Mesothelial cell of epicardium (in vitro differentiated cells): ENCODE measurements around the gene TTLL11. TPM values are rescaled to one million over a fixed set of nuclear protein-coding genes. Genes with fewer than 3 reads are reported as not detected.

Experiments
- DNase-seq, 2 experiments: peaks; one replicate each; pipeline ENCODE4 v3.0.0; 2021; ENCODE audit warnings: low spot score in 2 of 2; ENCODE audit not compliant: unreplicated experiment in 2 of 2
- H3K27ac Mint-ChIP-seq: 2 replicates; pipeline ENCODE4 v1.8.0; 2021; ENCODE audit warnings: mixed read lengths
- H3K27me3 Mint-ChIP-seq: 2 replicates; pipeline ENCODE4 v1.8.0; 2021; ENCODE audit warnings: low read depth, mixed read lengths
- H3K36me3 Mint-ChIP-seq: 2 replicates; pipeline ENCODE4 v1.8.0; 2021; ENCODE audit warnings: mixed read lengths
- H3K4me1 Mint-ChIP-seq: 2 replicates; pipeline ENCODE4 v1.8.0; 2021; ENCODE audit warnings: mixed read lengths
- H3K4me3 Mint-ChIP-seq: 2 replicates; pipeline ENCODE4 v1.8.0; 2021; ENCODE audit warnings: mild to moderate bottlenecking, moderate library complexity, mixed read lengths
- H3K9me3 Mint-ChIP-seq: 2 replicates; pipeline ENCODE4 v1.8.0; 2021; ENCODE audit warnings: mixed read lengths
- CTCF ChIP-seq: fragments of 200-600 bp; sonication (generic); IDR thresholded peaks from one replicate; pipeline ENCODE4 v1.5.0; 2021; ENCODE audit warnings: antibody characterized with exemption; ENCODE audit not compliant: unreplicated experiment
- total RNA-seq: library from RNA; stranded (reverse); gene quantifications from 3 replicates; pipeline ENCODE4 v1.2.1, GENCODE V29; 2021

The TTLL11 gene
- total RNA-seq, 1 donor from 2014 or later = 4.8 TPM

- DNase-seq = no peak
- no peak overlapping the region for H3K4me3 Mint-ChIP-seq
- H3K27ac Mint-ChIP-seq = no peak overlapping the region
- TF ChIP-seq CTCF = no peak
- no peaks in the 10 kb centered on the region for H3K9me3 Mint-ChIP-seq
- no peaks in the 10 kb centered on the region for H3K36me3 Mint-ChIP-seq
- peaks cover 15% of the 10 kb centered on the region for H3K27me3 Mint-ChIP-seq
- H3K4me1 Mint-ChIP-seq = peaks cover 20% of the 10 kb centered on the region
These were observed 276.7 kb downstream of the TTLL11 start for GRCh38 chr9:121816449-121816817.

GRCh38 chr9:121815546-121816448 is 277.3 kb downstream of the TTLL11 start:
- TF ChIP-seq CTCF = no peak
- H3K4me3 Mint-ChIP-seq = no peak overlapping the region
- DNase-seq = no peak
- no peaks in the 10 kb centered on the region for H3K9me3 Mint-ChIP-seq
- peaks cover 16% of the 10 kb centered on the region for H3K4me1 Mint-ChIP-seq
- no peak overlapping the region for H3K27ac Mint-ChIP-seq
- peaks cover 15% of the 10 kb centered on the region for H3K27me3 Mint-ChIP-seq
- H3K36me3 Mint-ChIP-seq = no peaks in the 10 kb centered on the region

- no peak for TF ChIP-seq CTCF
- Mint-ChIP-seq H3K4me3 (no peak overlapping the region), H3K27ac (no peak overlapping the region), H3K27me3 (peaks cover 15% of the 10 kb centered on the region), H3K36me3 (no peaks in the 10 kb centered on the region), H3K9me3 (no peaks in the 10 kb centered on the region), H3K4me1 (peaks cover 16% of the 10 kb centered on the region)
- DNase-seq = no peak
These were observed 278.0 kb downstream of the TTLL11 start for GRCh38 chr9:121815084-121815483.

GRCh38 chr9:121814594-121814993 is 278.5 kb downstream of the TTLL11 start:
- DNase-seq = no peak
- Mint-ChIP-seq H3K27me3 (peaks cover 15% of the 10 kb centered on the region), H3K9me3 (no peaks in the 10 kb centered on the region), H3K4me3 (no peak overlapping the region), H3K4me1 (peaks cover 13% of the 10 kb centered on the region), H3K27ac (no peak overlapping the region), H3K36me3 (no peaks in the 10 kb centered on the region)
- TF ChIP-seq CTCF = no peak

- Mint-ChIP-seq H3K4me1 (peaks cover 9% of the 10 kb centered on the region), H3K27me3 (peaks cover 12% of the 10 kb centered on the region), H3K27ac (no peak overlapping the region), H3K9me3 (no peaks in the 10 kb centered on the region), H3K4me3 (no peak overlapping the region), H3K36me3 (no peaks in the 10 kb centered on the region)
- DNase-seq = no peak
- TF ChIP-seq CTCF = no peak
These were observed 279.4 kb downstream of the TTLL11 start for GRCh38 chr9:121813519-121814210.
